GM21786 (cell line): ENCODE results near the gene NDFIP2.
A peak's percentile ranks its signal among the peaks of the same experiment; 100 is the strongest.

ENCODE experiments used
- ATAC-seq: cut with Tn5 transposase; IDR thresholded peaks from one replicate; pipeline ENCODE4 v1.9.1; 2021; ENCODE audit not compliant: unreplicated experiment

The NDFIP2 gene

DNA sequence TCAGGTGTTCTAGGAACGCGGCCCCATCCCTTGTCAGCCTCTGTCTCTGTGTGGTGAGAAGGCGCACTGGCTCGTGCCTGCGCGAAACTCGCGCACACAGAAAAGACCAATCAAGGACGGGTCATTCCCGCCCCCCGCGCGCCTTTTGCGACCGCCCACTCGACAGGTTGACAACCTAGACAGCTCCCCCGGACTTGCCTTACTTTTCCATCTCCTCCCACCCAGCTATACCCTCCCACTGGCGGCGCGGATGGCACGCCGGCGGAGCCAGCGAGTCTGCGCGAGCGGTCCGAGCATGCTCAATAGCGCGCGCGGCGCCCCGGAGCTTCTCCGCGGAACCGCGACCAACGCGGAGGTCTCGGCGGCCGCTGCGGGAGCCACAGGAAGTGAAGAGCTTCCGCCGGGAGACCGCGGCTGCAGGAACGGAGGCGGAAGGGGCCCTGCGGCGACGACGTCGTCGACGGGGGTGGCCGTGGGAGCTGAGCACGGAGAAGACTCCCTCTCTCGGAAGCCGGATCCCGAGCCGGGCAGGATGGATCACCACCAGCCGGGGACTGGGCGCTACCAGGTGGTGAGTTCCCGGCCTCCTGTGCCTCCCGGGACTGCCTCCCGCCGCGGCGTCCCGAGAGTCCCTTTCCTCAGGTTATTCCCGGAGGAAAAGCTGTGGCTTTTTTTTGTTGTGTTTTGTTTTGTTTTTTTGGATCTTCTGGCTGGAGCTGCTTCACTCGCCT, at the start of gene NDFIP2:
NDFIP2 (plus strand) TSS at position 202 of the 731 bp plus-strand sequence; CDS start at position 251, 49 bp downstream.
- ATAC-seq = peak; percentile 86

DNA sequence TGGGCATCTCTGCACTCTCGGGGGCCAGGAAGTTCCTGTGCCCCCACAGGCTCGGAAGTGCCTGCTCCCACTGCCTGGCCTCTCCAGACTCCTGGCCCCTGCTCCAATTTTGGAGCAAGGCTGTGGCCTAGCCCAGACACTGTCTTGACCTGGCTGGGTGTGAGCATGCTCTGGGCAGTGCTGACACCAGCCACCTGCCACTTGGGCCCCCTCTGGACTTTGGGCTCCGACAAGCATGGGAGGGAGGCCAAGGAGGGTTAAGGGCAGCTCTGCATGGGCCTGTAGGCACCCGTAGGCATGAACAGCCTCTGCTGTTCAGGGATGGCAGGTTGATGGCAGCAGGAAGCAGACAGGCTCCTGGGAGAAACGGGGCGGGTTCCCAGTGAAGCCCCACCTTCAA, 48.9 kb upstream of the NDFIP2 start:
- no peak for ATAC-seq

- no peak for ATAC-seq
These were observed 48.0 kb upstream of the NDFIP2 start for GRCh38 chr13:79432992-79433391.

DNA sequence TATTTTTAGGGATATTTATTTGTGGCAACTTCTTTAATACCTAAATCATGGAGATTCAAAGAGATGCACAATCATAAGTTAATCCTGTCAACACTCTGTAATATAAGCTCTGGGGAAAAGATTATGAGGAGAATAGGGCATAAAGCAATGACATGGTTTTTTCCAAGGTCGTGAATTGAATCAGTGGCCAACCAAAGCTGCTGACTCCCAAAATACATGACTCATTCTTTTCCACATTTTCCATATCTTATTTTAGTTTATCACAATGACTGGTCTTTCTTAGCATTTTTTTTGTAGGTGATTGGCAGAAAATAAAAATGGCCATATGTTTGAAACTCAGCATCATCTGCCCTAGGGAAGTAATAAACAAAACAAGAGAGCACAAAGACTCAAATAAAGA, 46.4 kb upstream of the NDFIP2 start:
- ATAC-seq = no peak

GRCh38 chr13:79435561-79435990, 45.4 kb upstream of the NDFIP2 start:
- no peak for ATAC-seq

DNA sequence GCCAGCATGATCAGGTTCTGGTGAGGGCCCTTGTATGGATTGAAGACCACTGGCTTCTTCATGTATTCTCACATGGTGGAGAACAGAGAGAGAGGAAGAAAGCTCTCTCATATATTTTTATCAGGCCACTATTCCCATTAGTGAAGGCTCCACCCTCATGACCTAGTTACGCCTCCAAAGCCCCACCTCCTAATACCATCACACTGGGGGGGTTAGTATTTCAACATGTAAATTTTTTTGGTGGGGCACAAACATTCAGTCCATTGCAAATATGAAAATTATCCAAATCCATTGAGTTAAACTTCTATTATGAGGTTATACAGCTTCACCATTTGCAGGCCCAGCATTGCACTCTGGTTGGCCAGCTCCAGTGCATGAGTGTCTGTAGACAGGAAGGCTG, 41.7 kb upstream of the NDFIP2 start:
- ATAC-seq = no peak

- ATAC-seq = no peak
These were observed 39.9 kb upstream of the NDFIP2 start for GRCh38 chr13:79440958-79441528.

GRCh38 chr13:79442221-79442620, 38.7 kb upstream of the NDFIP2 start:
- no peak for ATAC-seq

DNA sequence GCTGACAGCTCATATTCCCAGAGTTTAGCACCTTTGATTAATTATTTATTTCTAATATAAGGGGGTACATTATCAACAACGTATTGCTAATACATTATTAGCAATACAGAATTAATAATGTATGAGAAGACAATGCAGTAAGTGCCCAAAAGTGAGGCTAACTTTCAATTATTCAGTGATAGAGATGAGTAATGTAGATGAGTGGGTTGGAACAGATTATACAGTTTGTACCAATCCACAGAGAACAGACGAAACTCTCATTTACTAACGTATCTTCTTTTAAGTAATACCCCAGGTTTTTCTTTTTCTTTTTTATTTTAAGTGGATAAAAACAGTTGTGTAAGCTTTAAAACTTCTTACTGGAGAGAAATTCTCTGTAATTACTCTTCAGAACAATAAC, 38.2 kb upstream of the NDFIP2 start:
- no peak for ATAC-seq

DNA sequence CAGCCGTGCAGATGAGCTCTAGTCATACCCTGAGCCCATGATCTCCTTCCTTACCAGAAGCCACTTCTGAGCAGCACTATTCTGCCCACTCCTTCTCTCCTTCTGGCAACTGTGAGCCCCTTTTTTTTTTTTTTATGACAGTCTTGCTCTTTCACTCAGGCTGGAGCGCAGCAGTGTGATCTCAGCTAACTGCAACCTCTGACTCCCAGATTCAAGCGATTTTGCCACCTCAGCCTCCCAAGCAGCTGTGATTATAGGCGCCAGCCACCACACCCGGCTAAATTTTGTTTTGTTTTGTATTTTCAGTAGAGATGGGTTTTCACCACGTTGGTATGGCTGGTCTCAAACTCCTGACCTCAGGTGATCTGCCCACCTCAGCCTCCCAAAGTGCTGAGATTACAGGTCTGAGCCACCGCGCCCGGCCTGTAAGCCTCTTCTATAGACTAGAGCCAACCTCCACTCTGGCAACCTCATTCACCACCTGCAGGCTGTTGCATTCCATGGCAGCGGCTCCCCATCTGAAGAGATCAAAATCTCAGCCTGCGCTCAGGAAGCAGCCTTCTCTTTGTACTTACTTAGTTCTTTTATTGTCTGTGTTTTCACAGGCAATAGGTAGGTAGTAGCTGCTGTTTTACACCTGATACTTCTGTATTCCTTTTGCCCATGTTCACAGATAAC, 34.8 kb upstream of the NDFIP2 start:
- ATAC-seq = no peak

GRCh38 chr13:79447141-79447540, 33.8 kb upstream of the NDFIP2 start:
- no peak for ATAC-seq

DNA sequence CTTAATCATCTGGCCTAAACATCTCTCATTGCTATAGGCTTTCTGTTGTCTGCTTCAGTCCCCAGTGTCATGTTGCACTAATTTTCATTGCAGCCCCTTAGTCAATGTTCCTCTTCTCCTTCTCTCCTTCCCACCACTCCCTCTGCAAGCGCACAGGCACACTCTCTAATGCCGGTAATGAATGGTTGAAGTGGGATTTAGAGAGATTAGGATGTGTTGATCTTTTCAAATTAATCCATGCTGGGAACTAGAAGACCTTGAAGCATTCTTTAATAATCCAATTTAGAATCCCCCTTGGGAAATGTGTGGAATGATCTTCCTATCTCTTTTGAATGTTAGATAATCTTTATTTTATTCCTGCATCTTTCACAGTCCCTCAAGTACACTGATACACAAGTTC, 33.2 kb upstream of the NDFIP2 start:
- ATAC-seq = no peak

DNA sequence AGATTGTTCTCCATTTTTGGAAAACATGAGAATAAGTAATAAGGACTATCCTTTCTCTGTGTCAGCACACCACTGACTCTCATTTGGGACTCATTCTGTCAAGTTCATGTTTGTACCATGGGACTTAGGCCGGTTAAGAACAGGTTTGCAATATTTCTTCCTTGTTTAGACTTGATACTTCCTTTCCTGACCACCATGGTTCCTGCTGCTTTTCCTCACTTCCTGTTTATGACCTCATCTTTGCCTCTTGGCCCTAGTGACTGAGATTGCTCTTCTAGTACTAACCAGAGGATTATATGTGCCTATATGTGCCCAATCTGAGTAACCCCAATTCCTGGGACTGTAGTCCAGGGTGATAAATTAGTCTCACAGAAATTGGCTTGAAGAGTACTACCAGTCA, 32.5 kb upstream of the NDFIP2 start:
- no peak for ATAC-seq

DNA sequence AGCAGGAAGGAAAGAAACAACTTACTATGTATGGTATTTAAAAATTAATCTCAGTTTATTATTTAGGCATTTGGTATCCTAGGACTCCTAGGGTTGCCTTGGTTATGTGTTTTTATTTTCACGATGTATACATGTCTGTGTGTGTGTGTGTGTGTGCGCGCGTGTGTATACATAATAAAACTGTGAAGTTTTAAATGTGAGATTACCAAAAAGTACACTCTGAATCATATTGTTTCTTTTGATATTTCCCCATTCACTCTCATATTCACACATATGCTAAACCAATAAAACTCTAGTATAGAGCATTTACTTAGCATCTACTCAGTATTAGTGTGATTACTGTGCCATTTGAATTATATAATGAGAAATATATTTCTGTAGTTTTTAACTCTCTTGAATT, 30.8 kb upstream of the NDFIP2 start:
- no peak for ATAC-seq

GRCh38 chr13:79451500-79451962, 29.4 kb upstream of the NDFIP2 start:
- ATAC-seq = peak; percentile 100

- no peak for ATAC-seq
These were observed 28.6 kb upstream of the NDFIP2 start for GRCh38 chr13:79452239-79452913.

GRCh38 chr13:79455331-79455730, 25.6 kb upstream of the NDFIP2 start:
- no peak for ATAC-seq

DNA sequence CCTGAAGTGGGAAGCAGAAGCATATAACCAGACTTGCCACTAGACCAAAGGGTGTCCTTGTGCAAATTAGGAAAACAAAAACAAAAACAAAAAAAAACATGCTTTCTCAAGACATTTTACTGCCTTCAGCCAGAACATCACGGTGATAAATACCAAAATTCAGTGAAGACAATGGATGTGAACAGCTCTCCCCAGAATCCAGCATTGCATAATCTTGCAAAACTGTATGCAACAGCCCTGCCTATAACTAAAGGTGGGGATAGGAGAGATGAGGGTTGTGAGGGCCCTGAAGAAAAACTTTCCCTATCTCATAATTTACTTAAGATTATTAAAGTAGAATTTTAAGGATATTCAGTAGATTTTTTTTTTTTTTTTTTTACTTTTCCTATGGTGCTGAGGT, 24.9 kb upstream of the NDFIP2 start:
- no peak for ATAC-seq

DNA sequence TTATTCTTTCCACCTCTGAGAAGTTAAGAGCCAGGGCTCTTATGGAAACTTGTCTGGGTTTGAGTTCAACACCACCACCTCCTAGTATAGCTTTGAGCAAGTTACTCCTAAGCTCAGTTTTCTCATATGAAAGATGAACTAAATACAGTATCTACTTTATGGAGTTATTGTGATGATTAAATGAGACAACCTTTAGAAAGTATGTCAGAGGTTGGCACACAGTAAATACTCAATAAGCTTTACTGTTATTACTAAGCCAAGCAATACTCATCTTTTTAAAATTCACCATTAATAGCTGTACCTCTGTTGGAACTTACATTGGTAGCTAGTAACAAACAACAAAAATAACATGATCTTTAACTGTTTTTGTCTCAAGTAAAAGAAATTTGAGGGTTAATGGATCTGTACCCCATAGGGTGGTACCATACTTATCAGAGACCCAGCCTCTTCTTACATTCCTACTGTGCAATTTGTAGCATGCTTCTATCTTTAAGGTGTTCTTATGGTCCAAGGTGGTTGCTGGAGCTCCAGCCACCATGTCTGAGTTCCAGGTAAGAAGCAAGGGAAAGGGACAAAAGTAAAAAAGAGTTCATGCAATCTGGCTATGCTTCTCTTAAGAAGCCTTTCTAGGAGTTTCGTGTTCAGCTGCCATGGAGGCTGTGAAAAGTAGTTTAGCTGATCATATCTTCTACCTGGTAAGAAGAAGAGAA, 24.1 kb upstream of the NDFIP2 start:
- ATAC-seq = no peak

DNA sequence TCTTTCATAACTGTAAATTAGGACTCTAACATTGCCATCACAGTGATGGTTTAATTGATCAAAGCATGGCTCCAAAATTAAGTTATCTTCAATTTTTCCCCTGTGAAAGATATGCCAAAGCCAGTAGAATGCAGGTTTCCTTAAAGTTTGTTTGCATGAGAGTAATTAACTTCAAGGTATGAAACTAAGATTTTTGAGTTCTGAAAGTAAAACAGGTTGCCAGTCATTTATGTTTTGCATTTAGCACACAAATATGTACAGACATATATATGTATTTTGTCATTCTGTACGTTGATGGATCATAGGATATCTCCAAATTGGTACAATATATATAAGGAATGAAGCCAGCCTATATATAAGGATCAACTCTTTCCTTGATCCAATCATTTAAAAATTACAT, 23.6 kb upstream of the NDFIP2 start:
- ATAC-seq = no peak

DNA sequence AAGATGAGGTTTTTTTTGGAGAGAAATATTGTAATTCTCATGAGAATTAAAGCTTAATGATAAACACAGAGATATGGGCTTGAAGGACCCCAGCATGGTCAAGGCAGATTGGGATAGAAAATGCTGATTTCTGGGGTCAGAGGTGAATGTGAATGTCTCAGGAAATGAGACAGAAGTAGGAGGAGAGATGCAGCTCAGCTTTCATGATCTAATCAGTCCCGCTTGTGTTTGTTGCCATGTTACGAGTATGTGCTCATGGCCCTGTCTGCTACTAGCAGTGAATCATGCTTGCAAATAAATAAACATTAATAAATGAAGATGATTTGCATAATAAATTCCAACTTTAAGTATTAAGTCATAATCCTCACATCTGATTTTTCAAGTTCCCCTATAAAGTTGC, 23.0 kb upstream of the NDFIP2 start:
- ATAC-seq = no peak
